DND-41 (cell line): ENCODE measurements around the gene SYDE2.

Experiments
- EZH2 ChIP-seq: IDR thresholded peaks from 3 replicates; pipeline ENCODE4 v1.6.1; 2012; ENCODE audit warnings: borderline replicate concordance, low read depth, mild to moderate bottlenecking, moderate library complexity, low read length, inconsistent platforms; ENCODE audit not compliant: severe bottlenecking
- TF ChIP-seq, protein P1 (sequence below): IDR thresholded peaks from 2 replicates; pipeline ENCODE4 v1.5.1; 2012; ENCODE audit warnings: borderline replicate concordance, low read length, moderate library complexity, mild to moderate bottlenecking; ENCODE audit not compliant: poor library complexity, severe bottlenecking; ENCODE audit errors: extremely low read depth

DNA sequence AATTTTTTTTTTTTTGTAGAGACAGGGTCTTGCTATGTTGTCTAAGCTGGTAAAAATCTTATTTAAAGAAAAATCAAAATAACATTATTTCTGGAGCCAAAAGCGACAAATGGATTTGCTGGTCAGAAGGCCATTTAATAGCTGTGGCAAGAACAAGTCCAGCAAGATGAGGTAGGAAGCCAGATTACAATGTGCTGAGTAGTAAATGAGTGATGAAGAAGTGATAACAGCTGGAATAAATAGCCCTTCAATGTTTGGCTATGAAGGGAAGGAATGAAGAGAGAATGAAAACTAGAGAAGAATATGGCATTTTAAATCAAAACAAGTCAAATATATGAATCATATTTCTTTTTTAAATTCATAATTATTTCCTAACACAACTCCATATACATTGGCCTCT is 34.5 kb downstream of the SYDE2 start:
- TF ChIP-seq, protein P1, sequence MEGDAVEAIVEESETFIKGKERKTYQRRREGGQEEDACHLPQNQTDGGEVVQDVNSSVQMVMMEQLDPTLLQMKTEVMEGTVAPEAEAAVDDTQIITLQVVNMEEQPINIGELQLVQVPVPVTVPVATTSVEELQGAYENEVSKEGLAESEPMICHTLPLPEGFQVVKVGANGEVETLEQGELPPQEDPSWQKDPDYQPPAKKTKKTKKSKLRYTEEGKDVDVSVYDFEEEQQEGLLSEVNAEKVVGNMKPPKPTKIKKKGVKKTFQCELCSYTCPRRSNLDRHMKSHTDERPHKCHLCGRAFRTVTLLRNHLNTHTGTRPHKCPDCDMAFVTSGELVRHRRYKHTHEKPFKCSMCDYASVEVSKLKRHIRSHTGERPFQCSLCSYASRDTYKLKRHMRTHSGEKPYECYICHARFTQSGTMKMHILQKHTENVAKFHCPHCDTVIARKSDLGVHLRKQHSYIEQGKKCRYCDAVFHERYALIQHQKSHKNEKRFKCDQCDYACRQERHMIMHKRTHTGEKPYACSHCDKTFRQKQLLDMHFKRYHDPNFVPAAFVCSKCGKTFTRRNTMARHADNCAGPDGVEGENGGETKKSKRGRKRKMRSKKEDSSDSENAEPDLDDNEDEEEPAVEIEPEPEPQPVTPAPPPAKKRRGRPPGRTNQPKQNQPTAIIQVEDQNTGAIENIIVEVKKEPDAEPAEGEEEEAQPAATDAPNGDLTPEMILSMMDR: no peak
- TF ChIP-seq EZH2: no peak
